Upper lobe of right lung (tissue), 1 donor: ENCODE data around the gene GM2A. TPM values are rescaled to one million over a fixed set of nuclear protein-coding genes. Genes with fewer than 3 reads are reported as not detected.
"Not testable (repeated sequence)": the region's sequence is repeated elsewhere in the genome, so short reads cannot be mapped to it uniquely, and the experiment has no call there.

ENCODE experiments used
- ATAC-seq: fragments of 200-7000 bp; cut with Tn5 transposase; one replicate; pipeline ENCODE4 v1.9.1; 2020; ENCODE audit warnings: mild to moderate bottlenecking, moderate library complexity
- DNase-seq: peaks from one replicate; pipeline ENCODE4 v3.0.0-alpha.2; 2020
- H3K27ac ChIP-seq: fragments of 200-600 bp; one replicate; pipeline ENCODE4 v1.8.0; 2022
- H3K27me3 ChIP-seq: fragments of 200-600 bp; one replicate; pipeline ENCODE4 v1.8.0; 2022; ENCODE audit warnings: mild to moderate bottlenecking
- H3K36me3 ChIP-seq: fragments of 200-600 bp; one replicate; pipeline ENCODE4 v1.8.0; 2022
- H3K4me1 ChIP-seq: fragments of 200-600 bp; one replicate; pipeline ENCODE4 v1.8.0; 2022
- H3K4me3 ChIP-seq: fragments of 200-600 bp; one replicate; pipeline ENCODE4 v1.8.0; 2022; ENCODE audit warnings: mild to moderate bottlenecking
- H3K9me3 ChIP-seq: fragments of 200-600 bp; one replicate; pipeline ENCODE4 v1.8.0; 2022
- CTCF ChIP-seq: fragments of 200-600 bp; IDR thresholded peaks from one replicate; pipeline ENCODE4 v1.8.0; 2022; ENCODE audit warnings: antibody characterized with exemption
- intact Hi-C: fragments of 100-400 bp; cut with DNase I; formaldehyde crosslinking; loops from one replicate; pipeline ENCODE4 v1.11.0; 2022
- total RNA-seq: library from RNA; stranded (reverse); fragmentation: NEBNext Ultra II Directional; extraction: Animal tissue kit (Norgen Biotek cat#: 25700); gene quantifications from one replicate; pipeline ENCODE4 v1.2.1, GENCODE V29; 2021
- donor health status: DM: no; HTN: yes; CAD: no; lungs with severe emphysema.

The GM2A gene
- total RNA-seq, 1 donor from 2014 or later, result 104 TPM

- intact Hi-C loops, result no loop called here
- no peak for ATAC-seq
Measured at GRCh38 chr5:151228986-151229385, 24.0 kb upstream of the GM2A start.

GRCh38 chr5:151230048-151230680 is 22.8 kb upstream of the GM2A start:
- H3K27me3 ChIP-seq, result no peaks in the 10 kb centered on the region
- no peak overlapping the region for H3K4me3 ChIP-seq
- no peaks in the 10 kb centered on the region for H3K36me3 ChIP-seq
- TF ChIP-seq CTCF, result no peak
- H3K27ac ChIP-seq, result no peak overlapping the region
- peaks cover 12% of the 10 kb centered on the region for H3K4me1 ChIP-seq
- ATAC-seq (no peak), DNase-seq (no peak)
- no peaks in the 10 kb centered on the region for H3K9me3 ChIP-seq
- intact Hi-C loops, result loop anchor here (10.0 kb wide), 3 partner anchors 65 to 175 kb away; no protein-coding TSS in a partner anchor

More at GRCh38 chr5:151228986-151229385, 24.0 kb upstream of the GM2A start:
- H3K4me3 ChIP-seq, result no peak overlapping the region
- no peaks in the 10 kb centered on the region for H3K9me3 ChIP-seq
- H3K36me3 ChIP-seq, result no peaks in the 10 kb centered on the region
- no peak for DNase-seq
- no peak for TF ChIP-seq CTCF
- no peaks in the 10 kb centered on the region for H3K27me3 ChIP-seq
- H3K27ac ChIP-seq, result no peak overlapping the region
- H3K4me1 ChIP-seq, result peaks cover 10% of the 10 kb centered on the region

- intact Hi-C loops, result loop anchor here (10.0 kb wide), 3 partner anchors 67 to 177 kb away; no protein-coding TSS in a partner anchor
- no peak for ATAC-seq
- TF ChIP-seq CTCF, result no peak
Measured at GRCh38 chr5:151231359-151231758, 21.6 kb upstream of the GM2A start.

GRCh38 chr5:151233616-151234085 is 19.3 kb upstream of the GM2A start:
- ATAC-seq, result no peak
- no peak overlapping the region for H3K27ac ChIP-seq
- TF ChIP-seq CTCF, result no peak
- H3K27me3 ChIP-seq, result no peaks in the 10 kb centered on the region
- DNase-seq, result no peak
- intact Hi-C loops, result loop anchor here (10.0 kb wide), 3 partner anchors 69 to 179 kb away; no protein-coding TSS in a partner anchor
- peaks cover 14% of the 10 kb centered on the region for H3K4me1 ChIP-seq
- H3K4me3 ChIP-seq, result no peak overlapping the region
- H3K9me3 ChIP-seq, result no peaks in the 10 kb centered on the region
- no peaks in the 10 kb centered on the region for H3K36me3 ChIP-seq

More at GRCh38 chr5:151231359-151231758, 21.6 kb upstream of the GM2A start:
- DNase-seq, result no peak
- Histone ChIP-seq H3K27me3 (no peaks in the 10 kb centered on the region), H3K27ac (no peak overlapping the region), H3K4me1 (peaks cover 14% of the 10 kb centered on the region), H3K9me3 (no peaks in the 10 kb centered on the region), H3K4me3 (no peak overlapping the region), H3K36me3 (no peaks in the 10 kb centered on the region)

GRCh38 chr5:151234476-151235238 is 18.3 kb upstream of the GM2A start:
- intact Hi-C loops, result loop anchor here (10.0 kb wide), 3 partner anchors 70 to 180 kb away; no protein-coding TSS in a partner anchor
- Histone ChIP-seq H3K9me3 (no peaks in the 10 kb centered on the region), H3K4me1 (peaks cover 14% of the 10 kb centered on the region), H3K36me3 (no peaks in the 10 kb centered on the region), H3K4me3 (no peak overlapping the region), H3K27me3 (no peaks in the 10 kb centered on the region), H3K27ac (peak overlapping the region; percentile 49)
- peak; percentile 95 for ATAC-seq
- DNase-seq, result peak; percentile 90
- no peak for TF ChIP-seq CTCF

GRCh38 chr5:151235239-151235571 is 17.8 kb upstream of the GM2A start:
- not testable (repeated sequence) for H3K27me3 ChIP-seq, H3K36me3 ChIP-seq, H3K9me3 ChIP-seq, ATAC-seq, DNase-seq, H3K4me3 ChIP-seq
- Histone ChIP-seq H3K27ac (peak overlapping the region; percentile 49), H3K4me1 (peaks cover 14% of the 10 kb centered on the region)
- intact Hi-C loops, result loop anchor here (10.0 kb wide), 3 partner anchors 70 to 180 kb away; no protein-coding TSS in a partner anchor
